Osteoblast (primary cell): ENCODE results near the gene FGF12. TPM values are rescaled to one million over a fixed set of nuclear protein-coding genes. Genes with fewer than 3 reads are reported as not detected.

Experiments used
- DNase-seq: peaks from one replicate; pipeline ENCODE4 v3.0.0; 2011; ENCODE audit warnings: low spot score, mixed read lengths; ENCODE audit not compliant: insufficient read length; ENCODE audit errors: missing footprints
- H2AFZ ChIP-seq: 2 replicates; pipeline ENCODE4 v1.6.0; 2011; ENCODE audit warnings: mild to moderate bottlenecking, low read length
- H3K27ac ChIP-seq: 2 replicates; pipeline ENCODE4 v1.5.1; 2011; ENCODE audit warnings: mild to moderate bottlenecking, low read depth, low read length, moderate library complexity
- H3K27me3 ChIP-seq: 2 replicates; pipeline ENCODE4 v1.6.0; 2012; ENCODE audit warnings: mild to moderate bottlenecking, control low read depth, inconsistent platforms, low read length, moderate library complexity; ENCODE audit not compliant: insufficient read depth
- H3K36me3 ChIP-seq: 2 replicates; pipeline ENCODE4 v1.5.1; 2011; ENCODE audit warnings: mild to moderate bottlenecking, low read length, control low read depth, moderate library complexity; ENCODE audit not compliant: insufficient read depth
- H3K4me1 ChIP-seq: 2 replicates; pipeline ENCODE4 v1.5.1; 2011; ENCODE audit warnings: mild to moderate bottlenecking, low read length, control low read depth, moderate library complexity; ENCODE audit not compliant: insufficient read depth
- H3K4me2 ChIP-seq: 2 replicates; pipeline ENCODE4 v1.6.0; 2011; ENCODE audit warnings: mild to moderate bottlenecking, low read length; ENCODE audit not compliant: insufficient read depth
- H3K4me3 ChIP-seq: fragments of 200-600 bp; sonication (generic); 3 replicates; pipeline ENCODE4 v1.5.1; 2012; ENCODE audit warnings: mild to moderate bottlenecking, low read length, inconsistent platforms; ENCODE audit not compliant: insufficient read depth
- H3K79me2 ChIP-seq: 2 replicates; pipeline ENCODE4 v1.6.0; 2012; ENCODE audit warnings: mild to moderate bottlenecking, low read length, control low read depth, inconsistent platforms; ENCODE audit not compliant: insufficient read depth
- H3K9me3 ChIP-seq: 2 replicates; pipeline ENCODE4 v1.5.1; 2011; ENCODE audit warnings: low read depth, low read length, control low read depth
- H4K20me1 ChIP-seq: 2 replicates; pipeline ENCODE4 v1.6.0; 2012; ENCODE audit warnings: mild to moderate bottlenecking, low read length, control low read depth; ENCODE audit not compliant: insufficient read depth
- total RNA-seq: library from RNA; depleted of rRNA; stranded (reverse); fragments of >200 nt; gene quantifications from 2 replicates; pipeline ENCODE4 v1.2.3, GENCODE V29; 2012
- TF ChIP-seq, protein P1 (sequence below): IDR thresholded peaks from 2 replicates; pipeline ENCODE4 v1.5.1; 2011; ENCODE audit warnings: mild to moderate bottlenecking, low read depth, low read length, moderate library complexity; ENCODE audit errors: extremely low read depth

Gene FGF12
- total RNA-seq, 1 donor: not detected

DNA sequence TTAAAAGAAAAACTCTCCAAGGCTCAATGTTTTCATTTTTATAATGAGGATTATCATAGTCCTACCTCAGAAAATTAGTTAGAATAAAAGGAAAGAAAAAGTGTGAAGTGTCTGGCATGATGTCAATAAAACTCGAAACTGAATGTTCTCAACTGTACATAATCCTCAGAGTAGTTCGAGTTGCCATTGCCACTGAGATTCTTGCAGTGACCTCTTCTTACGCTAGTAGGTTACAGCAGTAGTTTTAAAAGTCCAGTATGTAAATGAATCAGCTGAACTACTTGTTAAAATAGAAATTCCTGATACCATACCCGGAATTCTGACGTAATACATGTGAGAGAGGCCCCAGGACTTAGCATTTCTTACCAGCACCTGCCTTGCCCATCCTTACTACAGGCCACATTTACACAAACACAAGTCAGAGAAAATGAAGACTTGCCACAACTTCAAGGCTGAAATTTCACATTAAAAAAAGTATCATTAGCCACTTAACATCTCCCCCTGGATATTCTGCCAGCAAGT lies 502.6 kb downstream of the FGF12 start:
- H4K20me1 ChIP-seq: no peaks in the 10 kb centered on the region
- H3K4me2 ChIP-seq: no peak overlapping the region
- no peak overlapping the region for H2AFZ ChIP-seq
- H3K9me3 ChIP-seq: no peaks in the 10 kb centered on the region
- no peak overlapping the region for H3K27ac ChIP-seq
- no peak for DNase-seq
- no peaks in the 10 kb centered on the region for H3K79me2 ChIP-seq
- H3K4me1 ChIP-seq: no peaks in the 10 kb centered on the region
- TF ChIP-seq, protein P1, sequence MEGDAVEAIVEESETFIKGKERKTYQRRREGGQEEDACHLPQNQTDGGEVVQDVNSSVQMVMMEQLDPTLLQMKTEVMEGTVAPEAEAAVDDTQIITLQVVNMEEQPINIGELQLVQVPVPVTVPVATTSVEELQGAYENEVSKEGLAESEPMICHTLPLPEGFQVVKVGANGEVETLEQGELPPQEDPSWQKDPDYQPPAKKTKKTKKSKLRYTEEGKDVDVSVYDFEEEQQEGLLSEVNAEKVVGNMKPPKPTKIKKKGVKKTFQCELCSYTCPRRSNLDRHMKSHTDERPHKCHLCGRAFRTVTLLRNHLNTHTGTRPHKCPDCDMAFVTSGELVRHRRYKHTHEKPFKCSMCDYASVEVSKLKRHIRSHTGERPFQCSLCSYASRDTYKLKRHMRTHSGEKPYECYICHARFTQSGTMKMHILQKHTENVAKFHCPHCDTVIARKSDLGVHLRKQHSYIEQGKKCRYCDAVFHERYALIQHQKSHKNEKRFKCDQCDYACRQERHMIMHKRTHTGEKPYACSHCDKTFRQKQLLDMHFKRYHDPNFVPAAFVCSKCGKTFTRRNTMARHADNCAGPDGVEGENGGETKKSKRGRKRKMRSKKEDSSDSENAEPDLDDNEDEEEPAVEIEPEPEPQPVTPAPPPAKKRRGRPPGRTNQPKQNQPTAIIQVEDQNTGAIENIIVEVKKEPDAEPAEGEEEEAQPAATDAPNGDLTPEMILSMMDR: no peak
- no peaks in the 10 kb centered on the region for H3K27me3 ChIP-seq
- H3K4me3 ChIP-seq: no peak overlapping the region
- H3K36me3 ChIP-seq: no peaks in the 10 kb centered on the region

DNA sequence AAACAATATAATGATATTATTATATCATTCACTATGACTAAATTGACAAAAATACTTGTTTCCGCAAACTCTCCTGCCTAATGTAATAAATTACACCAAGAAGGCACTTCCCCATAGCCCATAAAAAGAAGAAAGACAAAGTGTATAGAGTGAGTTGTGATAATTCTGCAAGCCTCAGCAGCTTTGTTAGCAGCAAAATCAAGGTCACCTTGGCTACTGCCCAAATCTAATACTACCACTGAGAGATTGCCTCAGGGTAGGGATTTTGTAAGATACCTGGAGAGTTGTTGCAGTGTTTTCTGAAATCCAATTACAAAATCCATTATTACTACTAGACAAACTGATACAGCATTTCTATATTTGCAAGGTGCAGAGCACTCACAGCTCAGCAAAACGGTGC lies 503.5 kb downstream of the FGF12 start:
- Histone ChIP-seq H3K4me3 (no peak overlapping the region), H3K4me1 (no peaks in the 10 kb centered on the region), H3K9me3 (no peaks in the 10 kb centered on the region), H3K27me3 (no peaks in the 10 kb centered on the region), H3K27ac (no peak overlapping the region), H3K4me2 (no peak overlapping the region), H3K36me3 (no peaks in the 10 kb centered on the region), H4K20me1 (no peaks in the 10 kb centered on the region), H3K79me2 (no peaks in the 10 kb centered on the region), H2AFZ (no peak overlapping the region)
- DNase-seq: no peak
- TF ChIP-seq, protein P1: no peak

DNA sequence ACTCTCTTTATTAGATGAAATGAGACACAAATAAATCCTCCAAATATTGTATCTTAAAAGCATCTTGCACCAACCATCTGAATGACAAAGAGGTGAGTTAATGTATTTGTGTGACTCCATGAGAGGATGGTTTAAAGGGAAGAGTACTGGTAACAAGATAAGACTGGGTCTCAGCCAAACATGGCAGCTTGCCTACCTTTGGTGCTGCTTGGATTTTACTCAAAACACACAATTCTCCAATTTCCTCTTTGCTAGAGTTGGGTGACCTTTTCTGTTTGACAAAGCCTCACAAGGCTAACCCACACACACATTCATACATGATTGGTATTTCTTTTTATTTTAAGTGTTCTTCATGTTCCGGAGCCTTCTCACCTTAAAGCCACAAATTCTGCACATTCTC lies 506.4 kb downstream of the FGF12 start:
- H3K4me1 ChIP-seq: no peaks in the 10 kb centered on the region
- H3K79me2 ChIP-seq: no peaks in the 10 kb centered on the region
- H3K4me2 ChIP-seq: no peak overlapping the region
- no peaks in the 10 kb centered on the region for H3K9me3 ChIP-seq
- H3K36me3 ChIP-seq: no peaks in the 10 kb centered on the region
- H3K27ac ChIP-seq: no peak overlapping the region
- no peak overlapping the region for H2AFZ ChIP-seq
- no peaks in the 10 kb centered on the region for H3K27me3 ChIP-seq
- no peak overlapping the region for H3K4me3 ChIP-seq
- no peaks in the 10 kb centered on the region for H4K20me1 ChIP-seq
- no peak for DNase-seq
- TF ChIP-seq, protein P1: no peak

DNA sequence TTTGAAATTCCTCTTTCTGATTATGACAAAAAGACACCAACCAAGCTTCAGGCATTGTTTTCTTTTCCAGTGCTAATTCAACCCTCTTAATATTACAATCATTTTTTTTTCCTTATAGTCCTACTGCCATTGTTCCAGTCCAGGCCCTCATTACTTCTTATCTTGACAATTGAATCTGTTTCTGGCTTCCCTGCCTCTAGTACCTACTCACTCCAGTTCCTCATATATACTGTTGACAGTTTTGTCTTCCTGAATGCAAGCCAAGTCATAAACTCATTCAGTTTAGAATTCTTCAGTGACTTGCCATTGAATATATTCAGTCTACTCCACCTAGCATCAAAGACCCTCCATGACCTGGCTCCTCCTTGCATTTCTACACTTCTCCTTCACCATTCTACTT lies 507.4 kb downstream of the FGF12 start:
- Histone ChIP-seq H3K79me2 (no peaks in the 10 kb centered on the region), H4K20me1 (no peaks in the 10 kb centered on the region), H3K27me3 (no peaks in the 10 kb centered on the region), H3K9me3 (no peaks in the 10 kb centered on the region), H3K4me2 (no peak overlapping the region), H3K4me3 (no peak overlapping the region), H3K36me3 (no peaks in the 10 kb centered on the region), H2AFZ (no peak overlapping the region), H3K27ac (no peak overlapping the region), H3K4me1 (no peaks in the 10 kb centered on the region)
- TF ChIP-seq, protein P1: no peak
- DNase-seq: no peak
